HFFc6 (cell line): ENCODE data around the gene CHRM1. TPM values are rescaled to one million over a fixed set of nuclear protein-coding genes. Genes with fewer than 3 reads are reported as not detected.

Source experiments
- DNase-seq: peaks from one replicate; pipeline ENCODE4 v3.0.0-alpha.2; 2018
- H3K27ac Mint-ChIP-seq: 2 replicates; pipeline ENCODE4 v1.8.0; 2020; ENCODE audit warnings: mild to moderate bottlenecking, mixed read lengths
- H3K27me3 Mint-ChIP-seq: 2 replicates; pipeline ENCODE4 v1.8.0; 2021; ENCODE audit warnings: mild to moderate bottlenecking, moderate library complexity, mixed read lengths; ENCODE audit not compliant: insufficient read depth
- H3K36me3 Mint-ChIP-seq: 2 replicates; pipeline ENCODE4 v1.8.0; 2021; ENCODE audit warnings: low read depth, mixed read lengths
- H3K4me1 Mint-ChIP-seq: 2 replicates; pipeline ENCODE4 v1.8.0; 2020; ENCODE audit warnings: low read depth, mixed read lengths
- H3K4me3 Mint-ChIP-seq: 2 replicates; pipeline ENCODE4 v1.8.0; 2020; ENCODE audit warnings: mild to moderate bottlenecking, moderate library complexity, mixed read lengths
- H3K9me3 Mint-ChIP-seq: 2 replicates; pipeline ENCODE4 v1.8.0; 2020; ENCODE audit warnings: mild to moderate bottlenecking, mixed read lengths
- total RNA-seq, 6 experiments: library from RNA; stranded (reverse); fragmentation: NEBNext Ultra II Directional; extraction: Animal tissue kit (Norgen Biotek cat#: 25700); gene quantifications; 2 replicates in 1 of 6; 3 replicates in 5 of 6; pipeline ENCODE4 v1.2.3, GENCODE V29; 2021
- TF ChIP-seq, protein P1 (sequence below): fragments of 200-600 bp; sonication (generic); IDR thresholded peaks from 2 replicates; pipeline ENCODE4 v1.5.0; 2021; ENCODE audit warnings: antibody characterized with exemption, mild to moderate bottlenecking

CHRM1 gene
- total RNA-seq, 6 experiments from 2014 or later, result not detected

- no peak overlapping the region for H3K4me3 Mint-ChIP-seq
- DNase-seq, result no peak
- peaks cover 10% of the 10 kb centered on the region for H3K27me3 Mint-ChIP-seq
- H3K27ac Mint-ChIP-seq, result no peak overlapping the region
- TF ChIP-seq, protein P1, sequence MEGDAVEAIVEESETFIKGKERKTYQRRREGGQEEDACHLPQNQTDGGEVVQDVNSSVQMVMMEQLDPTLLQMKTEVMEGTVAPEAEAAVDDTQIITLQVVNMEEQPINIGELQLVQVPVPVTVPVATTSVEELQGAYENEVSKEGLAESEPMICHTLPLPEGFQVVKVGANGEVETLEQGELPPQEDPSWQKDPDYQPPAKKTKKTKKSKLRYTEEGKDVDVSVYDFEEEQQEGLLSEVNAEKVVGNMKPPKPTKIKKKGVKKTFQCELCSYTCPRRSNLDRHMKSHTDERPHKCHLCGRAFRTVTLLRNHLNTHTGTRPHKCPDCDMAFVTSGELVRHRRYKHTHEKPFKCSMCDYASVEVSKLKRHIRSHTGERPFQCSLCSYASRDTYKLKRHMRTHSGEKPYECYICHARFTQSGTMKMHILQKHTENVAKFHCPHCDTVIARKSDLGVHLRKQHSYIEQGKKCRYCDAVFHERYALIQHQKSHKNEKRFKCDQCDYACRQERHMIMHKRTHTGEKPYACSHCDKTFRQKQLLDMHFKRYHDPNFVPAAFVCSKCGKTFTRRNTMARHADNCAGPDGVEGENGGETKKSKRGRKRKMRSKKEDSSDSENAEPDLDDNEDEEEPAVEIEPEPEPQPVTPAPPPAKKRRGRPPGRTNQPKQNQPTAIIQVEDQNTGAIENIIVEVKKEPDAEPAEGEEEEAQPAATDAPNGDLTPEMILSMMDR, result no peak
- no peaks in the 10 kb centered on the region for H3K9me3 Mint-ChIP-seq
- no peaks in the 10 kb centered on the region for H3K36me3 Mint-ChIP-seq
- no peaks in the 10 kb centered on the region for H3K4me1 Mint-ChIP-seq
Observed at GRCh38 chr11:62934496-62934785, 13.3 kb upstream of the CHRM1 start.

GRCh38 chr11:62933750-62934495 lies 12.8 kb upstream of the CHRM1 start:
- TF ChIP-seq, protein P1, result no peak
- H3K27ac Mint-ChIP-seq, result no peak overlapping the region
- no peaks in the 10 kb centered on the region for H3K4me1 Mint-ChIP-seq
- no peaks in the 10 kb centered on the region for H3K9me3 Mint-ChIP-seq
- no peak for DNase-seq
- H3K4me3 Mint-ChIP-seq, result no peak overlapping the region
- H3K27me3 Mint-ChIP-seq, result peaks cover 16% of the 10 kb centered on the region
- no peaks in the 10 kb centered on the region for H3K36me3 Mint-ChIP-seq

DNA sequence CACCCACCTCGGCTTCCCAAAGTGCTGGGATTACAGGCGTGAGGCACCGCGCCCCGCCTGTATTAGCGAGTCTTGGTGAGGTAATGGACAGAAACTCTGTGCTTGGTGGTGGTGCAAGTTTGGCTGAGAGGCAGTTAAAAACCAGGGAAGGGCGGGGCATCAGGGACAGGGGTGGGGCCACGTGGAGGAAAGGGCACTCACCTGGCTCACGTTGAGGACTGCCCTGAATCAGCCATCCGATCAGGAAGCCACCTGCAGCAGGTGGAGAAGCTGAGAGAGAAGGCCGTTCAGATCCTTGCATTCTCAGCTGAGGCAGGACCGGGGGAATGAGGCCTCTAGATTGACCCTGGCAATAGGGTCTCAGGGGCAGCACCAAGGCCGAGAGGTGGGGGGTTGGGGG lies 12.1 kb upstream of the CHRM1 start:
- no peak overlapping the region for H3K4me3 Mint-ChIP-seq
- DNase-seq, result no peak
- H3K27ac Mint-ChIP-seq, result no peak overlapping the region
- H3K4me1 Mint-ChIP-seq, result no peaks in the 10 kb centered on the region
- TF ChIP-seq, protein P1, result no peak
- no peaks in the 10 kb centered on the region for H3K36me3 Mint-ChIP-seq
- H3K27me3 Mint-ChIP-seq, result peaks cover 20% of the 10 kb centered on the region
- H3K9me3 Mint-ChIP-seq, result no peaks in the 10 kb centered on the region

GRCh38 chr11:62931499-62932278 lies 10.5 kb upstream of the CHRM1 start:
- Mint-ChIP-seq H3K27me3 (peaks cover 21% of the 10 kb centered on the region), H3K4me1 (no peaks in the 10 kb centered on the region), H3K36me3 (no peaks in the 10 kb centered on the region), H3K27ac (no peak overlapping the region), H3K9me3 (no peaks in the 10 kb centered on the region), H3K4me3 (no peak overlapping the region)
- TF ChIP-seq, protein P1, result no peak
- no peak for DNase-seq

- Mint-ChIP-seq H3K36me3 (no peaks in the 10 kb centered on the region), H3K9me3 (no peaks in the 10 kb centered on the region), H3K4me3 (no peak overlapping the region), H3K27me3 (peaks cover 23% of the 10 kb centered on the region), H3K4me1 (no peaks in the 10 kb centered on the region), H3K27ac (no peak overlapping the region)
- DNase-seq, result no peak
- TF ChIP-seq, protein P1, result no peak
Observed at GRCh38 chr11:62930666-62931065, 9.5 kb upstream of the CHRM1 start.
